GM19023 (cell line): ENCODE measurements around the gene BBS9.
"Not testable (repeated sequence)": the region's sequence is repeated elsewhere in the genome, so short reads cannot be mapped to it uniquely, and the experiment has no call there.

Experiments used
- ATAC-seq: cut with Tn5 transposase; IDR thresholded peaks from one replicate; pipeline ENCODE4 v1.9.1; 2021; ENCODE audit warnings: mild to moderate bottlenecking, moderate library complexity; ENCODE audit not compliant: unreplicated experiment

Gene BBS9

GRCh38 chr7:33271839-33272371 is 142.5 kb downstream of the BBS9 start:
- not testable (repeated sequence) for ATAC-seq

DNA sequence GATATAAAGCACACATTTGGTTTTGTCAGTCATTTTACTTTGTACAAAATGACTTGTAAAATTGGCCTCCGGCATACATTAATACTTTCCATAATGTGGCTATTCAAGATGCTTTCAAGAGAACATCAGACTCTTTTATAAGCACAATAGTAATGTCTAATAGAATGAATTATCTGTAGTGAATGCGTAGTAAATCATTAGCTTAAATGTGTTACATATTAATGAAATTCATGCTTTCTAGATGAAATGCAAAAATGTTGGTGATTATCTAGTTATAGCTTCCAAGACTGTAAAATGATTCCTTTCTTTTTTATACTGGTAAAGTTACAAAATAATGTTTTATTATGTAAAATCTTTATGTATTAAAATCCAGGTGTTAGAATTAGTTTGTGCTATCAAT is 144.0 kb downstream of the BBS9 start:
- ATAC-seq = no peak

GRCh38 chr7:33276325-33276724 is 147.0 kb downstream of the BBS9 start:
- ATAC-seq = no peak

GRCh38 chr7:33276729-33277128 is 147.4 kb downstream of the BBS9 start:
- ATAC-seq = no peak

DNA sequence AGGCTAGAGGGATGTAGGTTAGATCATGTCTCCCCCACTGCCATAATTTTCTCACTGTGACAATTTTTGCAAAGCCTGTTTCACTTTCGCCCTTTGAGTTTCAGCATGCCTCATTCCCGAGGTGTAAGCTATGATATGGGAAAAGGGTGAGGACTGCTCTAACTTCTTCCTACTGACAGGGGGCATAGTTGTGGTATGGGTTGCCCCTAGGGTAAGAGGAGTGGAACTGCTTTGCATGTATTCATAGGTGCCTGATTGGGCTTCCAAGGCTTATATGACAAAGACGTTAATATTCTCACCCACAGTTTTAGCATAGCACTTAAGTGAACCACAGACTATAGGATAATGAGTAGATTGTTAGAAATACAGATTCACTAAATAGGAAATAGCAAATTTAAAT is 148.7 kb downstream of the BBS9 start:
- ATAC-seq = no peak

DNA sequence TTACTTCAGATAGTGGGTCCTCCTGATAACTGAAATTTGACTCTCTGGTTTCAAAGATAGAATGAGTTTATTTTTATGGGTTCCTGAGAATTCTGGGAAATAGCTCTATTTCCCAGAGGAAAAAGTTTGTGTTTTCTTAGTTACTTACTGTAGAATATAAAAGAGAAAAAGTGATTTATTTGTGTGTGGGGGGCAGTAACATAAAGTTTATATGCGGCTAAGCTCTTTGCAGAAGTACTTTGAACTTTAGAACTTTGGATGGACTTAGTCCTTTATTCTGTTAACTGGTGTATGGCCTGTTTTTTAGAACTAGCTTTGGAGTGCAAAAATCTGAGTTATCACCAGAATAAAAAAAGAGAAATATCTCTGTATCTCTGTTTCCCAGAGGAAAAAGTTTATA is 157.1 kb downstream of the BBS9 start:
- ATAC-seq = no peak

GRCh38 chr7:33287738-33288137 is 158.4 kb downstream of the BBS9 start:
- ATAC-seq = no peak

DNA sequence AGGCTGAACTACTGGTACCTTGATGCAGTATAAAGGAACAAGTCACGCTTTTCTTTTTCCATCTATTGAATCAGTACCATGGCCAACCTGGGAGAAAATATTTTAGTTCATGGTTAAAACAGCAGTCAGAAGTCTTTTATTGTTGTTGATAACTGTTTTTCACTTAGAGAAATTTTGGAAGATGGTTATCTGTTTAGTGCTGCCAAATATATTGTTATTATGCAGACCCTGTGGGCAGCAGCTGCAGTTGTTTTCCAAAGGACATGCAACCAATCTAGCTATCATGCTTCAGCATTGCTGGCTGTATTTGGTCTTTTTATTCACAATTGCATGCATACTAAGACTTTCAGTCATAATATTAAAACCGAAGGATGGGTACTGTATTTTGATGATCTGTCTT is 169.5 kb downstream of the BBS9 start:
- ATAC-seq = no peak

DNA sequence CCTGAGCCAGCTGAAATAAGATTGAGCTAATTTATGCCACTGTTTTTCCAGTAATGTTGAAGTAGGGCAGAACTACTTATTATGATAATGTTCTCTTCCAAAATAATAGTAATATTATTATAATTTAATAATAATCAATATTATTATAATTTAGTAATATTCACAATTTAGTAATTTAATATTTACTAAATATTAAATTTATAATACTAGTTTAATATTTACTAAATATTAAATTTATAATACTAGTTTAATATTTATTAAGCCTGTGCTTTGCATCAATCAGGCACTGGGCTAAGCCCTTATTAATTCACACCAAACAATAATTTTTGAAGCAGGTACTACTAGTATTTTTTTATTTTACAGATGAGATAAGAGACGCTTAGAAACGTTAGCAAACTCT is 170.1 kb downstream of the BBS9 start:
- ATAC-seq = no peak

DNA sequence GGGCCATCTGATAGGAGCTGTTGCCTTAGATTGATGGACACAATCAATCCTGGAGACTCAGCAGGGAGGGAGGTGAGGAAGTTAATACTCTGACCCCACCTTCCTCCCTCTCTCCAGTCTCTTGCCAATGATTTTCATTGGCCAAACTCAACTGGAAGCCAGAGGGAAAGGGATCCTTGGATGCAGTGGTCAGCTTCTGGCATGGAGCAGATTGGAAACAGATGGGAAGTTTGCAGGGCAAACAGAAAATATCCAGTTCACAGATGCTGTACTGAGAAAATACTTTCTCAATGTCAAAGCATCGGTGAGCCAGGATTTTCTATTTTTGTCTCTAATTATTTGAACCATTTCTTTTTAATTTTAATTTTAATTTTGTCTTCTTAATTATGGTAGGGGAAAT is 170.8 kb downstream of the BBS9 start:
- no peak for ATAC-seq

GRCh38 chr7:33300742-33301141 is 171.4 kb downstream of the BBS9 start:
- ATAC-seq = no peak

GRCh38 chr7:33303978-33304557 is 174.7 kb downstream of the BBS9 start:
- ATAC-seq = not testable (repeated sequence)

DNA sequence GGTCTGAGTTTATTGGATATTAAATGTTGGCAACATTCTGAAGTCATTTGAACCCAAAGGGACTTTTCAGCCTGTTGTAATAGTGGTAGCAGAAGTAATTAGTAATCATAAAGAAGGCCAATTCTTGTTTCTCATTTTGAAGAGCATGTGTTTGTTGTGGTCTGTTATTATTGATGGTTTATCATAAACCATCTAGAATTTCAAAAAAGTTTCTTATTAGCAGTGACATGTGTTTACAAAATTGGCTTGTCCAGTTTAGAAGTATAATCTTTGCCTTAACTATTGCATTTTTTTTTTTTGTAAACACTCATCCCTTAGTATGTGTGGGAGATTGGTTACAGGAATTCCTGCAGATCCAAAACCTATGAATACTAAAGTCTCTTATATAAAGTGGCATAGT is 177.8 kb downstream of the BBS9 start:
- ATAC-seq = no peak

- no peak for ATAC-seq
Observed at GRCh38 chr7:33310546-33310945, 181.2 kb downstream of the BBS9 start.

DNA sequence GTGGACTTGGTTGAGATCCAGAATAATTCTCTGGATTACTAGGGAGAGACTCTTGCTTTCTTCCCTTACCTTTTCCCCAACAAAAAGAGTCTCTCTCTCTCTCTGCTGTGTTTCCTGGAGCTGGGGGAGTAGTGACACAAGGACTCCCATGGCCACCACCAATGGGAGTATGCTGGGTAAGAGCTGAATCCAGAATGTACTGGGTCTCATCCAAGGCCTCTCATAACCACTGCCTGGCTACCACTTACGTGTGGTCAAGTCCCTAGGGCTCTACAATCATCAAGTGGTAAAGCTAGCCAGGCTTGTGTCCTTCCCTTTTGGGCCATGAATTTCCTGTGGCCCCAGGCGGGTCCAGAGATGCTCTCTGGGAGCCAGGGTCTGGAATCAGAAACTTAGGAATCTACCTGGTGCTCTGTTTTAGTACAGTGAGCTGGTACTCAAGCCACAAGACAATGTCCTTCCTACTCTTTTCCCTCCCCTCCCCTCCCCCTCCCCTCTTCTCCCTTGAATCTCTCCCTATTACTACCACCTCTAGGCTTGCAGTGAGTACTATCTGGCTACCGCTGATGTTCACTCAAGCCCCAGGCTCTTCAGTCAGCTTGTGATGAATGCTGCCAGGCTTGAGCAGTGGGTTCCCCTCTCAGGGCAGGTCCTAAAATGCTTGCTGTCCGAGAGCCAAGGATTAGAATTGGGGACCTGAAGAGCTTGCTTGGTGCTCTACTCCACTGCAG is 196.6 kb downstream of the BBS9 start:
- ATAC-seq = no peak

GRCh38 chr7:33326485-33326848 is 197.1 kb downstream of the BBS9 start:
- ATAC-seq = no peak

DNA sequence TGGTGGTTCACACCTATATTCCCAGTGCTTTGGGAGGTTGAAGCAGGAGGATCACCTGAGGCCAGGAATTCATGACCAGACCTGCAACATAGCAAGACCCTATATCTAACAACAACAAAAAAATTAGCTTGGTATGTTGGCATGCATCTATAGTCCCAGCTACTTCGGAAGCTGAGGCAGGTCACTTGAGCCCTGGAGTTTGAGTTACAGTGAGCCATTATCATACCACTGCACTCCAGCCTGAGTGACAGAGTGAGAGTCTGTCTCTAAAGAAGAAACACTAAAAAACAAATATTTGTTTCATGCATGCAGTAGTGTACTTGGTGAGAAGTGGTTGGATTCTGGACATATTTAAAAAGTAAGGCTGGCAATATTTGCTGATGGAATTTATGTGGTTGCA is 198.1 kb downstream of the BBS9 start:
- no peak for ATAC-seq

DNA sequence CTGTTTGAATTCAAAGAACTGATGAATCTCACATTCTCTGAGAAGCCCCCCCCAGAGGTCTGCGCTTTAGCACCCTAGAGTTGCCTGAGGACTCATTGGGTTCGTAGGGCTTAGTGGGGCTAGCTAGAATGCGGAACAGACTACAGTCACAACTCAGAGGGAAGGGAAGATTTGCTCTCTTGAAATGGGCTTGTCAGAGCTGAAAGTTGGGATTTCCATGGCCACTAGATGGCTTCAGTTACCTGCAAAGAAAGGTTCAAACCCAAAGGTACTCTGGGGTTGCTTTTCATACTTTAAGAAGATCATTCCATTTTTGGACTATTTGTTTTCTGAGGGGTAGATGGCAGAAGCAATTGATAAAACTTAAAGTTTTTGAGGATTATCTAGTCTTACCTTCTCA is 205.0 kb downstream of the BBS9 start:
- no peak for ATAC-seq

DNA sequence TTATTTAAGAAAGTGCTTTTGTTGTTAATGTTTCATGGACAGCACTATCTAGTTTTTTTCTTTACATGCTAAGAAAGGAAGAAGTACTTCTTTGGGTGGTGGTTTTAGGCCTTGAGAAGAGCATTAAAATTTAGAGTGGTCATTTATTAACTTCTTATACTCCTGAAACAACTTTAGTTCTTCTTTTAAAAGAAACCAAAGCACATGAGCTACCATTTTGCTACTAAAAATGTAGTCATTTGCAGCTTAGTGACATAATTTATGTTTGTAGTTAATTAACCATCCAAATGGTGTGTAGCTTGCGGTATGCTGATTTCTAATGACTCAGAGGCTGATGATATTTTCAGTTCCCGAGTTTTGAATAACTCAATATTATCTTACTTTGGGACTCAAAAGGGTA is 207.5 kb downstream of the BBS9 start:
- ATAC-seq = no peak

GRCh38 chr7:33339074-33339790 is 209.9 kb downstream of the BBS9 start:
- no peak for ATAC-seq

GRCh38 chr7:33346055-33346454 is 216.7 kb downstream of the BBS9 start:
- no peak for ATAC-seq

DNA sequence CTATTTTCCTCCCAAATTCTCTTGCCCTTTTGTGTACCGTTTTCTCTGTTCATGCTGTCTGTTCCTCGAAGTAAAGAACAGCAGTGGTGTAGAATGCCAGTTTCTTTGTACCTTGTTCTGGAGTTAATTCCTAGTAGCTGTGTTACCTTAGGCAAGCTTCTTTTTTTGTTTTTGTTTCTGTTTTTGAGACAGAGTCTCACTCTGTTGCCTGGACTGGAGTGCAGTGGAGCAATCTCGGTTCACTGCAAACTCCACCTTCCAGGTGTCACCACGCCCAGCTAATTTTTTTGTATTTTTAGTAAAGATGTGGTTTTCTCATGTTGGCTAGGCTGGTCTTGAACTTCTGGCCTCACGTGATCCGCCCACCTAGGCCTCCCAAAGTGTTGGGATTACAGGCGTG is 221.2 kb downstream of the BBS9 start:
- ATAC-seq = no peak
